NK-92 (cell line): Measurements from ENCODE around the gene ADAM29.
"Not testable (repeated sequence)": the region's sequence is repeated elsewhere in the genome, so short reads cannot be mapped to it uniquely, and the experiment has no call there.

Experiments used
- DNase-seq: peaks from one replicate; lab custom pipeline; 2025; ENCODE audit not compliant: unreplicated experiment; lab: John Stamatoyannopoulos, UW

The ADAM29 gene

DNA sequence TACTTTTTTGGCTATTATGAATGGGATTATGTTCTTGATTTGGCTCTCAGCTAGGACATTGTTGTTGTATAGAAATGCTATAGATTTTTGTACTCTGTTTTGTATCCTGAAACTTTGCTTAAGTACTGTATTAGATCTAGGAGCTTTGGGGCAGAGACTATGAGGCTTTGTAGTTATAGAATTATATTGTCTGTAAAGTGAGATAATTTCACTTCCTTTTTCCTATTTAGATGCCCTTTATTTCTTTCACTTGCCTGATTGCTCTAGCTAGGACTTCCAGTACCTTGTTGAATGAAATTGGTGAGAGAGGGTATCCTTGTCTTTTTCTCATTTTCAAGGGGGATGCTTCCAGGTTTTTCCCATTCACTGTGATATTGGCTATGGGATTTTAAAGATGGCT, 28.1 kb downstream of the ADAM29 start:
- no peak for DNase-seq

DNA sequence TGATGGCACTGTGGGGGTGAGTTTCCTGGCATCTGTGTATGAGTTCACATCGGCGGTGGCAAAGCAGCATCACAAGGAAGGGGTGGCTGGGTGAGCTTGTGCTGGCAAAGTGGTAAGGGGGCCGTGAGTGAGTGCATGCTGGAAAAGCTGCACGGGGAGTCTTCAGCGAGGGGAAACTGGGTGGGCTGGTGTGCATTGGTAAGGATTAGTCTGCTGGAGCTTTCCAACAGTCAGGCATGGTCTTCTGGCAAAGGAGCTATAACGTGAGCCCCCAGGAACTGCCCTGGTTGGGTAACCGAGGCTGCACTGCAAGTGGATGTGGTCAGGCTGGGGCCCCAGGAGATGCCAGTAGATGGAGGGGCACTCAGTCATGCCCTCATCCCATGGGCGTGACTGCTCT, 30.7 kb downstream of the ADAM29 start:
- no peak for DNase-seq

DNA sequence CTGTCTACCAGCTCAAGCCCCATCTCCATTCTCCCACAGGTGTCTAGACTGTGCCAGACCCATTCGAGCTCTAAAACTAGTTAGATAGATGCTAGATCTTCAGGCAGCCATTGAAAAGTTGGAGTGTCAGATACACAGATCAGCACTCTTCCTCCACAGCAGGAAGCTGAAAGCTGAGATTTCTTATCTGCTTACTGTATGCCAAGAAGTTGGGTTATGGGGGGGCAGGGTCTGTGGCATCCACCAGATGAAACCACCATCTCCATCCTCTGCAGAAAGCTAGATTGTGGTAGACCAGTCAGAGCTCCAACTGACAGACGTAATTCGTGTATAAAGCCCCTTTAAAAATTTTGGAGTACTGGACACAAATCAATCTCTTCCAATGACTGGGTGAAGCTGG, 54.8 kb downstream of the ADAM29 start:
- no peak for DNase-seq

DNA sequence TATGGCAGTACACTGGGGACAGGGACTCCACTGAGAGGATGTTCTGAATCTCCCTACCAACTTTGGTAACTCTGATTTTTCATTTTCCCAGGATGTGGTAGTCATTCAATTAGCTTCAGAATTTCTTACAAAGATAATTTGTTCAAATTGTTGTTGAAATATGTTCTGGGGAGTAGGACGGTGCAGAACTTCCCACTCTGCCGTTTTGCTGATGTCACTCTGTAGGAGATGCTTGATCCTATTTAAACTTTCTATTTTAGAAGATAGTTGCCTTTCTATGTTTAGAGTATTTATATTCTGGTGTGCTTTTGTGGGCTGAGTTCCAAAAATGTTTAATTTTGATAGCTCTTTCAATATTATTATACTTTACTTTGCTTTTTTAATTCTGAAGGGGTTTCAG, 55.2 kb downstream of the ADAM29 start:
- no peak for DNase-seq

DNA sequence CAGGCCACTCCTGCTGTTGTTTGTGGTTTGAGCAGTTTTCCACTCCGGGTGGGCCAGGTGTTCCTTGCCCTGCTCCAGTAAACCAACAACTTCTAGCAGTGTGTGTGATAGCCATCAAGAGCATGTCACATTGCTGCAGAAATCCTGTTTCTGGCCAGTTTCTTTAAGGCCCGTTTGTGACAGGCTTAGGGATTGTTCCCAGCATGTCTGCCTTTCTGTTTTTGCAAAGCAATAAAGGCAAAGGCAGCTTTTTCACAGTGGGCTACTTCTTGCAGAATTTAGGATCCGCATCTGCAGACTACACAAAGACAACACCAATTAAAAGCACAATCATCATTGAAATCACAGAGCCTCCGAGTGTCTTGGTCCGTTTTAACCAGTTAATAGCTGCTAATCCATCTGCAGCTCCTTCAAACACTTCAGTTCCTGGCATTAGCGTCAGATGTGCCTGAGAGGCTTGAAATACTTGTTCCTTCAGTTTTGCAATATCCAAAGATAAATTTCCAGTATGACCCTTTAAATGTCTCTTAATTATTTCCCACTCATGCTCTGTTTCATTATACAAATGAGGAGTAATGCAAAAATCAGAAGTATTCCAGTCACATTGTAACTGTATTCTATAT, 65.1 kb downstream of the ADAM29 start:
- DNase-seq: no peak

DNA sequence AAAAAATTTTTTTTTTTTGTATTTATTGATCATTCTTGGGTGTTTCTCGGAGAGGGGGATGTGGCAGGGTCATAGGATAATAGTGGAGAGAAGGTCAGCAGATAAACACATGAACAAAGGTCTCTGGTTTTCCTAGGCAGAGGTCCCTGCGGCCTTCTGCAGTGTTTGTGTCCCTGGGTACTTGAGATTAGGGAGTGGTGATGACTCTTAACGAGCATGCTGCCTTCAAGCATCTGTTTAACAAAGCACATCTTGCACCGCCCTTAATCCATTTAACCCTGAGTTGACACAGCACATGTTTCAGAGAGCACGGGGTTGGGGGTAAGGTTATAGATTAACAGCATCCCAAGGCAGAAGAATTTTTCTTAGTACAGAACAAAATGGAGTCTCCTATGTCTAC, 65.7 kb downstream of the ADAM29 start:
- DNase-seq: not testable (repeated sequence)

DNA sequence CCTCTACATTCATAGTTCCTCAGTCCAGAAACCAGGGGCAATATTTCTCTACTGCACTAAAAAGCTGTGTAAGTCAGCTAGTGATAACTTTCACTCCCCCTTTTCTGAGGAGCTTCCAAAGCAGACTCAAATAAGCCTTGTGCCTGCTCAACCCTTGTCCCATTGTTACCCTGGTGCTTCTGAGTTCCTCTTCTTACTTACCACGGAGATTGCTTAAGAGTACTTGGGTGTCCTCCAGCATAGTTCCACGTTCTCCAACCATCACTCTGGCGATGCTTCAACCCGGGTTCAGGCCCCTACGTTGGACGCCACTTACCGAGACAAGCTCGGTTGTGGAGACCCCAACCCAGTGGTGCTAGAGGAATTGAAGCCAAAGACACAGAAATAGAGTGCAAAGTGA, 71.6 kb downstream of the ADAM29 start:
- no peak for DNase-seq

DNA sequence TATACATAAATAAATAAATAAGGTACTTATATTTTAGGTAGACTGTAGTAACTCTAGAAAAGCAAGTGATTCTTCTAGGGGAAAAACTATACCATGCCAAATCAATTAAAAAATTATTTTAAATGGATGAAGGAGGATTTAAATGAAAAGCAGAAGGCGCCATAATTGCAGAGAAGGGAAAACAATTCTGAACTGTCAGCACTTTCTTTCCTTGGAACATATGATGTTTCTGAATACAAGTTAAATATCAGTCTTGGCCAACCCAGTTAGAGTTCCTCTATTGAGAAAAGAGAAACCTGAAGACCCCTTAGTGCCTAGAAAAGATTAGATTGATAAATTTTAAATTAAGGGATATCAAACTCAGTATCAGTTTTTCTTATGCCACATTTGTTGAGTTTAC, 75.8 kb downstream of the ADAM29 start:
- DNase-seq: no peak

DNA sequence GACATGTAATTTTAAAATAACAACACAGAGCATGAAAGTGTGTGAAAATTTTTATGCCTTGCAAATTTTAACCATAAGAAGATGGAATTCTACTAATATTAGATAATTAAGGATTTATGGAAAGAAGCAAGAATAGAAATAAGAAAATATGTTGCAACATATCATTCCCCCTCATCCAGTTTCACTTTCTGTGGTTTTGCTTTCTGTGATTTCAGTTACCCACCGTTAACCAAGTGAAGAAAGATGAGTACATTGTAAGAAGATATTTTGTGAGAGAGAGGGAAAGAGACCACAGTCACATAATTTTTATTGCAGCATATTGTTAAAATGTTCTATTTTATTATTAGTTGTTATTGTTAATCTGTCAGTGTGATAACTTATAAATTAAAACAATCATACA, 77.9 kb downstream of the ADAM29 start:
- no peak for DNase-seq

DNA sequence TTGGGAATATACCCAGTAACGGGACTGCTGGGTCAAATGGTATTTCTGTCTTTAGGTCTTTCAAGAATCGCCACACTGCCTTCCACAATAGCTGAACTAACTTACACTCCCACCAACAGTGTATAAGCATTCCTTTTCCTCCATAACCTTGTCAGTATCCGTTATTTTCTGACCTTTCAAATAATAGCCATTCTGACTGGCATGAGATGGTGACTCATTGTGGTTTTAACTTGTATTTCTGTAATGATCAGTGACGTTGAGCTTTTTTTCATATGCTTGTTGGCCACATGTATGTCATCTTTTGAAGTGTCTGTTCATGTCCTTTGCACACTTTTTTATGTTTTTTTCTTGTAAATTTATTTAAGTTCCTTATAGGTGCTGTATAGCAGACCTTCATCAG, 81.2 kb downstream of the ADAM29 start:
- DNase-seq: no peak

DNA sequence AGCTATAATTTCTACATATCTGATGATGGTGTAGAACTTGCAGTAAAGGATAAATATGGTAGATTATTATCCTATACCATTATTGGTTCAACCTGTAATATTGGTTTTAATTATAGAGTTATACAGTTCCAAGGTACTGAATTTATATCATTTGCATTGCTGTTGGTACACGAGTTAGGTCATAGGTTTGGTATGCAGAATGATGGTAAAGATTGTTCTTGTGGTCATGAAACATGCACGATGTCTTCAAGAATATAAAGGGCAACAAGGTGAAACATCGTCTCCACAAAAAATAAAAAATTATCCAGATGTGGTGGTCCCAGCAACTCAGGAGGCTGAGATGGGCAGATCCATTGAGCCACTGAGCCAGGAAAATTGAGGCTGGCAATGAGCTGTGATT, 99.6 kb downstream of the ADAM29 start:
- no peak for DNase-seq

DNA sequence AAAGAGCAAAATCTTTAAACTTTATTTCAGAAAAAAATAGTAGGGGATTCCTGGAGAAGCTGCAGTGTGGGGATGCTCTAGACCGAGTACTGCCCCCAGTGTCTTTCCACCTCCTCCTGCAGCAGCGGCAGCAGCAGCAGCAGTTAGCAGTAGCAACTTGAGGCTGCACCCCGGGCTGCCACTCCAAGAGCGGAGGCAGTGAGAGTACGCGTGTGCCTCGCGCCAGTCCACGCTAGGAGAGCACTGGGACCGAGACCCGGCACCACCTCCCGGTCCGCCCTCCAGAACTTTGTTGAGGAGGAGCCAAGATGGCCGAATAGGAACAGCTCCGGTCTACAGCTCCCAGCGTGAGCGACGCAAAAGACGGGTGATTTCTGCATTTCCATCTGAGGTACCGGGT, 101.3 kb downstream of the ADAM29 start:
- not testable (repeated sequence) for DNase-seq
